ENCODE measurements around the gene ZNF763.
"Not testable (repeated sequence)": the region's sequence is repeated elsewhere in the genome, so short reads cannot be mapped to it uniquely, and the experiment has no call there.

ZNF763 gene

DNA sequence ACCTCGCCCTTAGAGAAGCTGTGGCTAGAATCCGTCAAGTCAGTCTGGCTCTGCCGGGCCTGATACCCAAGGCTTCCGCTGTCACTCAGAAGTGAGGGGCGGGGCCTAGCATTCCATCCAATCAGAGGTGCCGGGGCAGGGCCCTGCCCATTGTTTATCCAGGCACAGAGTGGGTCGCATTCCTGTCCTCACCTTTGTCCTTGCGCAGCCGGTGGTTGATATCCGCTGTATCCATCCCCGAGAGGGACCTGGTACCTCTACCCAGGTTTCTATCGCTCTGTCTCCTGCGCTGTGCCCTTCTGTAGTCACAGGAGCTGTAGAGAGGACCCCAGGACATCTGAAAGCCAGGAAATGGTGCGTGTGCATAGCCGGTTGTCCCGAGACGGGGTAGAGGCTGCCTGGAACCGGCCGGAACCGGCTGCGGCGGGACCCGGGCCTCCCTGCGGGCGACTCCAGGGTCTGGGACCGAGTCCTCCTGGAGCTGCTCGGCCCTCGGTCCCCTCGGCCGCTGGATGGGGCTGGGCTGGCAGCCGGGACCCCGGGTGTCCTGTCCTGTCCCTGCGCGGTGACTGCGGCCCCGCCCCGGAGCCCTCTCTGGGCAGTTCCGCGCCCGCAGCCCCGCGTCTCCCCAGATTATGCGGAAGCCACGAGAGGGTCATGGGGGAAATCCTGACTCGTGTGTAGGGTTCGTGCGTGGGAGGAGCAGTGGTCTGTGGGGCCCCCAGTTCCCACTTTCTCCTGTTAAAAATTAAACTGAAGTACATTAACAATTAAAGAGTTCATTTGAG, at the start of gene ZNF763:
TSS of gene ZNF763 (plus strand) at position 183 of the 788 bp plus-strand sequence. CDS start at position 352, 169 bp downstream.
- peak; percentile 90 for DNase-seq

DNA sequence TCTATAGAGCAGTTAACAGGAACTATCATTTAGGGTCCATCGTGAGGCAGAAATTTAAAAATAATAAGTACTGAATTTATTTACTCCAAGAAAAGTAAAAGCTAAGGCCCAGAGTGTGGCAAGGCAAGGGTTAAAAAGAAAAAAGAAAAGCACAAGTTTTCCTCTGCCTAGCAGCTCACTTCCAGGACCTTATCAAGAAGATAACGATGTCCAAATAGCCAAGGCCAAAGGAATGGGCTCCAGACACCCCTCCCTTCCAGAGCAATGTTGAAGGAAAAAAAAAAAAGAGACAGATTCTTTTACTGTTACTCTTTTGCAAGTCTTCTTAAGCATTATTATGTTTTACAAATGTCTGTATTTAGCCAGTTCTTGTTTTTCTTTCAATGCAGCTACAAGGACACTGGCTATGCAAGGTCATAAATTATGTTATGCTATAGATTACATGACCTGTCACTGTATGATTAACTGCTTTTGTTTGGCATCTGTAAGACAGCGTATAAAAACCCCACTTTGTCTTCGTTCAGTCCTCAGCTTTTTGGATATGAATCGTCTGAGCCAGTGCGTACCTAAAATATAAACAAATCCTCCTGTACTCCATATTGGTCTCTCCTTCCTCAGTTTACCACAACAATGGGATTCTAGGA, 42.9 kb upstream of the ZNF763 start:
- DNase-seq = no peak

DNA sequence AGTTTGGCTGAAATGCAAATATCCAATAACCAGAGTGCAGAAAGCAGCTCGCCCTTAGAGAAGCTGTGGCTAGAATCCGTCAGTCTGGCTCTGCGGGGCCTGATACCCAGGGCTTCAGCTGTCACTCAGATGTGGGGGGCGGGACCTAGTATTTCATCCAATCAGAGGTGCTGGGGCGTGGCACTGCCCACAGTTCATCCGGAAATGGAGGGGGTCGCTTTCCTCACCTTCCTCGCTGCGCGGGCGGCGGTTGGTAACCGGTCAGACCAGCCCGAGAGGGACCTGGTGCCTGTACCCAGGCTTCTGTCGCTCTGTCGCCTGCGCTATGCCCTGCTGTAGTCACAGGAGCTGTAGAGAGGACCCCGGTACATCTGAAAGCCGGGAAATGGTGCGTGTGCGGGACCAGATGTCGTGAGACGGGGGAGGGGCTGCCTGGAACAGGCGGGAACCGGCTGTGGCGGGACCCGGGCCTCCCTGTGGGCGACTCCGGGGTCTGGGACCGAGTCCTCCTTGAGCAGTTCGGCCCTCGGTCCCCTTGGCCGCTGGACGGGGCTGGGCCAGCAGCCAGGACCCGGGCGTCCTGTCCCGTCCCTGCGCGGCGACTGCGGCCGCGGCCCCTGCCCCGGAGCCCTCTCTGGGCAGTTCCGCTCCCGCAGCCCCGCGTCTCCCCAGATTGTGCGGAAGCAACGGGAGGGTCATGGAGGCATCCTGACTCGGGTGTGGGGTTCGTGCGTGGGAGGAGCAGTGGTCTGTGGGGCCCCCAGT, 39.8 kb upstream of the ZNF763 start, which contains the start of gene ZNF700:
TSS of gene ZNF700 (plus strand) at position 222 of the 765 bp plus-strand sequence. CDS start at position 326, 104 bp downstream.
- DNase-seq = peak; percentile 91

DNA sequence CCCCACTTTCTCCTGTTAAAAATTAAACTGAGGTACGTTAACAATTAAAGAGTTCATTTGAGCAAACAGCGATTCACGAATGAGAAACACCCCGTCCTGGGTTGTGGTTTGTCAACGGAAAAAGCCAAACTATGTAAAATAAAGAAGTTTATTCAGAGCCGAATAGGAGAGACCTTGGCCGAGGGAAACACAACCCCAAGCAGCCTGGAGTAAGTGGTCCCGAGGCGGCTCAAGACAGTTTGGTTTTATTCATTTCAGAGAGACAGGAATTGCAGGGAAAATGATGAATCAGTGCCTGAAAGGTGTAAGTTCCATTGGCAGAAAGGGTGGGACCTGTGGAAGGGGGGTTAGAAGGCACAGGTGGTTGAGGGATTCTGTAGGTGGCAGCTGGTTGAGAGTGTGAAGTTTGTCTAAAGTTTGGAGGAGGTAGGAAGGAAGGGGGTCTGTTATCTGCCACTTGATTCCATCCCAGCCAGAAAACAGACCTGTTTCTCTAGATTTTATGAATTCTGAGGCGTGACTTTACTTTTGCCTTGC, 39.1 kb upstream of the ZNF763 start:
- not testable (repeated sequence) for DNase-seq

DNA sequence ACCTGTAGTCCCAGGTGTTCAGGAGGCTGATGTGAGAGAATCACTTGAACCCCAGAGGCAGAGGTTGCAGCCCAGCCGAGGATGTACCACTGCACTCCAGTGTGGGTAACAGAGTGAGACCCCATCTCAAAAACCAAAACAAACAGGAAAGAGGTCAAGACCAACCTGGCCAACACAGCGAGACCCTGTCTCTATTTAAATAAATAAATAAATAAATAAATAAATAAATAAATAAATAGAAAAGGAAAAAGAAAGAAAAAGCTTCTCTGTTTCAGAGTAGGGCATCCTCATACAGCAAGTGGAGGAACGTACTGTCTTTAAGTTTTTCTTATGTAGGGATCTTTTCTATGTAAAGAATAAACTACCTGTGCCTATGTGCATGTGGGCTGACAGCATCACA, 37.6 kb upstream of the ZNF763 start:
- no peak for DNase-seq

DNA sequence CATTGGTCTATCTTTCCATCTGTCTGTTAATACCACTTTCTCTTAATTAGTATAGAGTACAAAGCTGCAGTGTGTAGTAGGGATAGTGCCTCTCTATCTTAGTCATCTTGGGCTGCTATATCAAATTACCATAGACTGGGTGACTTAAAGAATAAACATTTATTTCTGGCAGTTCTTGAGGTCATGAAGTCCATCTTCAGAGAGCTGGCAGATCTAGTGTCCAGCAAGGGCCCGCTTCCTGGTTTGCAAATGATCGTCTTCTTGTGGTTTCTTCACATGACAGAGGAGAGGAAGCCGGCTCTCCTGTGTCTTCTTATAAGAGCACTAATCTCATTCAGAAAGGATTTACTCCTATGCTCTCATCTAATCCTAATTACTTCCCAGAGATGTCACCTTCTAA, 33.8 kb upstream of the ZNF763 start:
- DNase-seq = no peak

DNA sequence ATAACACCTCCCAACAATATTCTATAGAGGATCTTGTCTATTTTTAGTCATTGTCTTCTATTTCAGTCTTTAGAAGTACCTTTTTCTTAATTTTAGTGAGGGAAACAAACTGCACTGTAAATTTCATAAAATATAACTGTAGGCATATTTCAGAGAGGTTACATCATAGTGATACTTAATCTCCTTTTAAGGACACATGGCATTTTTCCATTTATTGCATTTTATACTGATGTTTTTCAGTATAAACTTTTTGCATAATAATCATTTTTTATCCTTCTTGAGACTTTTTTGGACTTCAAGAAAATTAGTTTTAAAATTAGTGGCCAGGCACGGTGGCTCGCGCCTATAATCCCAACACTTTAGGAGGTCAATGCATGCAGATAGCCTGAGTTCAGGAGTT, 33.3 kb upstream of the ZNF763 start:
- no peak for DNase-seq

DNA sequence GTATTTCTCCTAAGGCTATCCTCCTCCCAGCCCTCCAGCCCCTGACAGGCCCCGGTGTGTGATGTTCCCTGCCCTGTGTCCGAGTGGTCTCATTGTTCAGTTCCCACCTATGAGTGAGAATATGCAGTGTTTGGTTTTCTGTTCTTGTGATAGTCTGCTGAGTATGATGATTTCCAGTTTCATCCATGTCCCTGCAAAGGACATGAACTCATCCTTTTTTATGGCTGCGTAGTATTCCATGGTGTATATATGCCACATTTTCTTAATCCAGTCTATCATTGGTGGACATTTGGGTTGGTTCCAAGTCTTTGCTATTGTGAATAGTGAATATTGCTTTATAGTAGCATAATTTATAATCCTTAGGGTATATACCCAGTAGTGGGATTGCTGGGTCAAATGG, 29.0 kb upstream of the ZNF763 start:
- DNase-seq = not testable (repeated sequence)

DNA sequence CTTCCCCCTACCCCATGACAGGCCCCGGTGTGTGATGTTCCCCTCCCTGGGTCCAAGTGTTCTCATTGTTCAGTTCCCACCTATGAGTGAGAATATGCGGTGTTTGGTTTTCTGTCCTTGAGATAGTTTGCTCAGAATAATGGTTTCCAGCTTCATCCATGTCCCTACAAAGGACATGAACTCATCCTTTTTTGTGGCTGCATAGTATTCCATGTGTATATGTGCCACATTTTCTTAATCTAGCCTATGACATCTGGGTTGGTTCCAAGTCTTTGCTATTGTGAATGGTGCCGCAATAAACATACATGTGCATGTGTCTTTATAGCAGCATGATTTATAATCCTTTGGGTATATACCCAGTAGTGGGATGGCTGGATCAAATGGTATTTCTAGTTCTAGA, 26.5 kb upstream of the ZNF763 start:
- not testable (repeated sequence) for DNase-seq

DNA sequence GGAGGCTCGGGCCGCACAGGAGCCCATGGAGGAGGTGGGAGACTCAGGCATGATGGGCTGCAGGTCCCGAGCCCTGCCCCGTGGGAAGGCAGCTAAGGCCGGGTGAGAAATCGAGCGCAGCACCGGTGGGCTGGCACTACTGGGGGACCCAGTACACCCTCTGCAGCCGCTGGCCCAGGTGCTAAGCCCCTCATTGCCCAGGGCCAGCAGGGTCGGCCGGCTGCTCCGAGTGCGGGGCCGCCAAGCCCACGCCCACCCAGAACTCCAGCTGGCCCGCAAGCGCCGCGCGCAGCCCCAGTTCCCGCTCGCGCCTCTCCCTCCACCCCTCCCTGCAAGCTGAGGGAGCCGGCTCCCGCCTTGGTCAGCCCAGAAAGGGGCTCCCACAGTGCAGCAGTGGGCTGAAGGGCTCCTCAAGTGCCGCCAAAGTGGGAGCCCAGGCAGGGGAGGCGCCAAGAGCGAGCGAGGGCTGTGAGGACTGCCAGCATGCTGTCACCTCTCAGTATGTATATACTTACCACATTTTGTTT, 23.4 kb upstream of the ZNF763 start:
- not testable (repeated sequence) for DNase-seq

DNA sequence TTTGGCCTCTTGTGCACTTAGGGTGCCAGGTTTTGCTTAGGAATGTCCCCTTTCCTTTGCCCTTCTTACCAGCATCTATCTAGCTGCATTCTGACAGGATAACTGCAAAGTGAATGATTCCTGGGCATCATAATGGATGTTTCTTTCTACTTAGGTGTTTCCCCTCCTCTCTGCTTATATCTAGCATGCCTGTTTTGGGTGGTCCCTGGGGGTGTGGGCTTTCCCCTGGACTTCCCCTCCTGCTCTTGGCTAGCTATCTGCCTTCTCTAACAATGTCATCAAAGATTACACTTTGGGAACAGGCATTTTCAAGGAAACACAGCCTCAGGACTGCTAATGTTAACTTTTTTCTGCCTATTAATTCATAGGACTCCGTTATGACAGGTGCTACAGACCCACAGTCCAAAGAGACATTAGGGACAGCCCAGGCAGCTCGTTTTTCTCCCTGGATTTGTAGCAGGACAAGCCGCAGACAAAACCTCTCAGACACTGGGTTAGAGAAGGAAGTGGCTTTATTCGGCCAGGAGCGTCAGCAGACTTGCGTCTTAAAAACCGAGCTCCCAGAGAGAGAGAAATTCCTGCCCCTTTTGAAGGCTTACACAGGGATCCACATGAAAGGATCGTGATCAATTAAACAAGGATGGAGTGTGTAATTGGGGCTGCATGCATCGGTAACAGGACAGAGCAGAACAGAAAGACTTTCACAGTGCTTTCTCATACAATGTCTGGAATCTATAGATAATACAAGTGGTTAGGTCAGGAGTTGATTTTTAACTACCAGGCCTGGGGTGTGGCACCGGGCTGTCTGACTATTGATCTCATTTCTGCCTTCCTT, 22.6 kb upstream of the ZNF763 start:
- no peak for DNase-seq

DNA sequence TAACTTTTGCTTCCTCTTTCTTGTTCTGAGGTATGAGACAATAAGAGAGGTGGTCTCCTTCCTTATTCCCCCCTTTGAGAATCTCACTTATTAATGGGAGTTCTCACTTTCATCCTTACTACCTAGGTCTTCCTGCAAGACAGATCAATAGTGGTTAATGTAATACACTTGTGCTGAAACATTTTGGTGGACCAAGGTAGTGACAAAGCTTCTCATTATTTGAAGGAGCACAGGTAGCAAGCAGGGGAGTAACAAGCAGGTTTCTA, 22.1 kb upstream of the ZNF763 start:
- no peak for DNase-seq

DNA sequence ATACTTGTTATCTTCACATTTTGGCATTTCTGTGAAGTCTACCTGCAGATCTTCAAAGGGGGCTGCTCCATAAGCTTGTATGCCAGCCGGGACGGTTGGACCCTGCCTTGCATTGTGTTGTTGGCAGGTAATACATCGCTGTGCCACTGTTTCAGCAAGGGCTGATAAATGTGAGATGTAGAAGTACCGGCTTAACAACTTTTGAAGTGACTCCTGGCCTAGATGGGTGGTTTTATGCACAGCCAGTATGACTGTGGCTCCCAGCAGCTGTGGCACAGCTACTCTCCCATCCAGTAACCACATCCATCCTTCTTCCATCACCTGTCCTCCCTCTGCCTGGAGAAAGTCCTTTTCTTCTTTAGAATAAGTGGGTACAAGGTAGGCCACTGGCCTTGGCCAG, 20.2 kb upstream of the ZNF763 start:
- no peak for DNase-seq

DNA sequence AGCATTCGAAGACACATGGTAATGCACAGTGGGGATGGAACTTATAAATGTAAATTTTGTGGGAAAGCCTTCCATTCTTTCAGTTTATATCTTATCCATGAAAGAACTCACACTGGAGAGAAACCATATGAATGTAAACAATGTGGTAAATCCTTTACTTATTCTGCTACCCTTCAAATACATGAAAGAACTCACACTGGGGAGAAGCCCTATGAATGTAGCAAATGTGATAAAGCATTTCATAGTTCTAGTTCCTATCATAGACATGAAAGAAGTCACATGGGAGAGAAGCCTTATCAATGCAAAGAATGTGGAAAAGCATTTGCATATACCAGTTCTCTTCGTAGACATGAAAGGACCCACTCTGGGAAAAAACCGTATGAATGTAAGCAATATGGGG, 16.2 kb upstream of the ZNF763 start:
- DNase-seq = no peak

DNA sequence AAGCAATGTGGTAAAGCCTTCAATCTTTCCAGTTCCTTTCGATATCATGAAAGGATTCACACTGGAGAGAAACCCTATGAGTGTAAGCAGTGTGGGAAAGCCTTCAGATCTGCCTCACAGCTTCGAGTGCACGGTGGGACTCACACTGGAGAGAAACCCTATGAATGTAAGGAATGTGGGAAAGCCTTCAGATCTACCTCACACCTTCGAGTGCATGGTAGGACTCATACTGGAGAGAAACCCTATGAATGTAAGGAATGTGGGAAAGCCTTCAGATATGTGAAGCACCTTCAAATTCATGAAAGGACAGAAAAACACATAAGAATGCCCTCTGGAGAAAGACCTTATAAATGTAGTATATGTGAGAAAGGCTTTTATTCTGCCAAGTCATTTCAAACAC, 15.6 kb upstream of the ZNF763 start:
- no peak for DNase-seq

DNA sequence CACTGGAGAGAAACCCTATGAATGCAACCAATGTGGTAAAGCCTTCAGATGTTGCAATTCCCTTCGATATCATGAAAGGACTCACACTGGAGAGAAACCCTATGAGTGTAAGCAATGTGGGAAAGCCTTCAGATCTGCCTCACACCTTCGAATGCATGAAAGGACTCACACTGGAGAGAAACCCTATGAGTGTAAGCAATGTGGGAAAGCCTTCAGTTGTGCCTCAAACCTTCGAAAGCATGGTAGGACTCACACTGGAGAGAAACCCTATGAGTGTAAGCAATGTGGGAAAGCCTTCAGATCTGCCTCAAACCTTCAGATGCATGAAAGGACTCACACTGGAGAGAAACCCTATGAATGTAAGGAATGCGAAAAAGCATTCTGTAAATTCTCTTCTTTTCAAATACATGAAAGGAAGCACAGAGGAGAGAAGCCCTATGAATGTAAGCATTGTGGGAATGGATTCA, 15.2 kb upstream of the ZNF763 start:
- not testable (repeated sequence) for DNase-seq

DNA sequence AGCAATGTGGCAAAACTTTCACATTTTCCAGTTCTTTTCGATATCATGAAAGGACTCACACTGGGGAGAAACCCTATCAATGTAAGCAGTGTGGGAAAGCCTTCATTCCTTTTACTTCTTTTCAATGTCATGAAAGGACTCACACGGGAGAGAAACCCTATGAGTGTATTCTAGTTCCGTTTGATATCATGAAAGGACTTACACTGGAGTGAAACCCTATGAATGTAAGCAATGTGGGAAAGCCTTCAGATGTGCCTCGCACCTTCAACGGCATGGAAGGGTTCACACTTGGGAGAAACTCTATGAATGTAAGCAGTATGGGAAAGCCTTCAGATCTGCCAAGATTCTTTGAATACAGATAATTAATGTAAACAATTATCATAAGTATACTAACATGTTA, 14.5 kb upstream of the ZNF763 start:
- no peak for DNase-seq

DNA sequence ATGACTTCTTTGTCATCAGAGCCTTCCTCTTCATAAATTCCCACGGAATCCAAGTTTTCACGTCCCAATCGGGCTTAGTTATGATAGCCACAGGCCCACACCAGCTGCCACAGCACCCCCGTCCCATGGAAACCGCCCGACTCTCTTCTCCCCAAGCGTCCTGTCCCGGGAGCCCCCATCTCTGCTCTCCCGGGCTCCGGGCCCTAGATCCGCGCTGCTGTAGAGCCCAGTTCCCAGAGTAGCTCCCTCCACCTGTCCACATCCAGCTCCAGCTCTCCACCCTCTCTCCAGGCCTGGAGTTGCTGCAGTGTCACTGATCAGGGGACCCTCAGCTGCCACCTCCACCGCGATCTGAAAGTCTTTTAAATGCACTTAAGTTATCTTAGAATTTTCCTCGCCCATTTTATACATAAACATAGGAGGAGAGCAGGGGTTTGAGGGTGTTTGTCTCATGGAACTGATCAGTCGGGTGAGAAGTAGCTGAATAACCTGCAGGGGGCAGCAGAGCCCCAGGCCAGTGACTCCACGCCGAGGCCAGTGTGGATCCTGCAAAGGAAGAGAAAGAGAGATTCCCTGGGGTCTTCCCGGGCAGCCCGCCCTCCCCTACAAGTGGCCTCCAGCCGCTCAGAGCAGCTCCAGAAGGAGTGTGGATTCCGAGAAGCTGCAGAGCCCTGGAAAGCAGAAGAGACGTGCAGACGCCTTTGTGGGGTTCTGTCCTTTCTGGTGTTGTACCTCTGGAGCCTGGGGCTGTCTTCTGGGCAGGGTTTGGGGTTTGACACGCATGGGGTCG, 1.1 kb upstream of the ZNF763 start:
- DNase-seq = peak; percentile 68

DNA sequence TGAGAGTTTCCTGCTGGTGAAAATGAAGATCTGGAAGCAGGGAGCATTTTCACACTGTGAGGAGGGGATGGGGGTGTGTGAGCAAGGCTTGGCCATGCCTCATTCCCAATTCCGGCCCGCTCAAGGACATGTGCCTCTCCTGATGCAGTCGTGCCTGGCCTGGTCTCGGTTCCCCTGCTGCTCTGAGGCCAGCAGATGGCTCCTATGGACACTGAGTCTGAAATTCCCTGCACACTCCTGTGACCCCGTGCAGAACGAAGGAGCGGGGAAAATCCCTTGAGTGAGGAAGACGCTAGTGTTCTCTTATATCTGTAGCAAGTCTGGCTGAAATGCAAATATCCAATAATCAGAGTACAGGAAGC, 363 bp upstream of the ZNF763 start:
- no peak for DNase-seq

DNA sequence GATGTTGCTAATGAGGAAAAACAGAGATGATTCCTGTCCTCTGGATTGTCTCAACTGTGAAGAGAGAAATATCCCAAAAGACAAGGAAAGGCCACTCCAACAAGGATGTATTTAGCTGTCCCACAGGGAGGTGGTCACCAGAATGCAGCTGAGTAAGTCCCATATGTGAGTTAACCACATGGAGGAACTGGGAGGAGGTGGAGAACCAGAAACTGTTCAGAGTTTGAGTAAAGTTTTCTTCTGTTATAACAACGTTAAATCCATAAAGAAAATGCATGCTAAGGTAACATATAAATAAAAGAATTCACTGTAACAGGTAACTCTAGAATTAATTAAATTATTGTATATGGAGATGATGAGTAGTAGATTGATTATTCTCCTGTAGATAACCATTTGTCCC, 5.3 kb downstream of the ZNF763 start:
- DNase-seq = no peak

DNA sequence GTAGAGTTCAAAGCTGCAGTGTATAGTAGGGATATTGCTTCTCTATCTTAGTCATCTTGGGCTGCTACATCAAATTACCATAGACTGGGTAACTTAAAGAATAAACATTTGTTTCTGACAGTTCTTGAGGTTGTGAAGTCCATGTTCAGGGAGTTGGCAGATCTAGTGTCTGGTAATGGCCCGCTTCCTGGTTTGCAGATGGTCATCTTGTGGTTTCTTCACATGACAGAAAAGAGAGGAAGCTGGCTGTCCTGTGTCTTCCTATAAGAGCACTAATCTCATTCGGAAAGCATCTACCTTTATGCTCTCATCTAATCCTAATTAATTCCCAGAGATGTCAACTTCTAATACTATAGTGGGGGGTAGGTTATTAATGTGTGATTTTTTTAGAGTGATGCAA, 6.2 kb downstream of the ZNF763 start:
- DNase-seq = no peak
